ENCODE results near the gene DCDC2. TPM values are rescaled to one million over a fixed set of nuclear protein-coding genes. Genes with fewer than 3 reads are reported as not detected.

DCDC2 gene
- total RNA-seq, 1 experiment from 2014 or later, result 1.8 TPM

DNA sequence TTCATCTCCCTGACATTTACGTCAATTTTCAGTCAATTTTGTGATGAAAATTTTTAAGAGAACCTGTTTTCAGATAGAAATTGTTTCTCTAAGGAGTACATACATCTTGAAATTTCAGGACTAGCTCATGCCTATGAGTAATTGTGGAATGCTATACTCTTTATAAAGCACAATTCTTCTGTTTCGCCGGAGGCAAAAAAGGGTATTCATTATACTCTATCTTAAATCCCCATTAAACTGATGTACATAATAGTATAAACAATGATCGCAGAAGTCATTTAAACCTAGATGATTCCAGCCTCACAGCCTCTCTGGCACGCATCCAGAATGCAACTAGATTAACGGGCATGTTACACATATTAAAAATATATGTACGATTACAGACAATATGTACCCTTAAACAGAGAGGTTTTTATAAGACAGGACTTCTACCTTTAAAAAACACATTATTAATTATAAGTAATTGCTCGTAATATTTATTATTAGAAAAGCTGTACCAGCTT is 169.2 kb downstream of the DCDC2 start:
- POLR2A ChIA-PET, result no interaction called here
- CTCF ChIA-PET, result no interaction called here

GRCh38 chr6:24187965-24188577 is 169.8 kb downstream of the DCDC2 start:
- Mint-ChIP-seq H3K4me3 (no peak overlapping the region), H3K9me3 (peaks cover 15% of the 10 kb centered on the region)

More for the DNA sequence above, 169.2 kb downstream of the DCDC2 start:
- no peak overlapping the region for H3K27ac Mint-ChIP-seq
- no peak for ATAC-seq
- H3K36me3 Mint-ChIP-seq, result no peaks in the 10 kb centered on the region
- H3K27me3 Mint-ChIP-seq (ENCODE audit: low read depth), result no peaks in the 10 kb centered on the region
- no peak overlapping the region for H3K4me3 Mint-ChIP-seq
- no peak for DNase-seq (ENCODE audit: low spot score)
- 0 out of 2 replicates have a peak, but pooled peaks cover 1% of the 10 kb centered on the region for H3K4me1 Mint-ChIP-seq
- H3K9me3 Mint-ChIP-seq, result peaks cover 9% of the 10 kb centered on the region
- TF ChIP-seq NR1H2 (CRISPR knock-in tag; IDR thresholded peaks at IDR 0.05) (no peak), PRRX2 (CRISPR knock-in tag; IDR thresholded peaks at IDR 0.05) (no peak), ZNF219 (CRISPR knock-in tag; IDR thresholded peaks at IDR 0.05; ENCODE audit: borderline replicate concordance) (no peak), ZNF121 (CRISPR knock-in tag; IDR thresholded peaks at IDR 0.05) (no peak), IRF1 (CRISPR knock-in tag; IDR thresholded peaks at IDR 0.05) (no peak), ATF6 (CRISPR knock-in tag; IDR thresholded peaks at IDR 0.05) (no peak)
- TF ChIP-seq, protein P1, sequence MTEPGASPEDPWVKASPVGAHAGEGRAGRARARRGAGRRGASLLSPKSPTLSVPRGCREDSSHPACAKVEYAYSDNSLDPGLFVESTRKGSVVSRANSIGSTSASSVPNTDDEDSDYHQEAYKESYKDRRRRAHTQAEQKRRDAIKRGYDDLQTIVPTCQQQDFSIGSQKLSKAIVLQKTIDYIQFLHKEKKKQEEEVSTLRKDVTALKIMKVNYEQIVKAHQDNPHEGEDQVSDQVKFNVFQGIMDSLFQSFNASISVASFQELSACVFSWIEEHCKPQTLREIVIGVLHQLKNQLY (CRISPR knock-in tag; IDR thresholded peaks at IDR 0.05), result no peak

More at GRCh38 chr6:24187965-24188577, 169.8 kb downstream of the DCDC2 start:
- Mint-ChIP-seq H3K27ac (no peak overlapping the region), H3K4me1 (0 out of 2 replicates have a peak, but pooled peaks cover 3% of the 10 kb centered on the region), H3K36me3 (peaks cover 1% of the 10 kb centered on the region), H3K27me3 (ENCODE audit: low read depth) (no peaks in the 10 kb centered on the region)
- no peak for ATAC-seq
- DNase-seq (ENCODE audit: low spot score), result no peak
- ChIA-PET CTCF (no interaction called here), POLR2A (no interaction called here)
- no peak for TF ChIP-seq JUN (CRISPR knock-in tag; IDR thresholded peaks at IDR 0.05)
- TF ChIP-seq ZNF423 (CRISPR knock-in tag; IDR thresholded peaks at IDR 0.05), result no peak
- TF ChIP-seq PRRX2 (CRISPR knock-in tag; IDR thresholded peaks at IDR 0.05), result no peak
- TF ChIP-seq ZNF532 (CRISPR knock-in tag; IDR thresholded peaks at IDR 0.05; ENCODE audit: borderline replicate concordance), result no peak
- no peak for TF ChIP-seq SMAD3 (CRISPR knock-in tag; IDR thresholded peaks at IDR 0.05; ENCODE audit: borderline replicate concordance)
